CD4-positive, alpha-beta T cell treated with Interleukin-10 for 1 hour (primary cell): ENCODE data around the gene ACSS1.

Source experiments
- DNase-seq: peaks from one replicate; pipeline ENCODE4 v3.0.0-alpha.2; 2020

ACSS1 gene

DNA sequence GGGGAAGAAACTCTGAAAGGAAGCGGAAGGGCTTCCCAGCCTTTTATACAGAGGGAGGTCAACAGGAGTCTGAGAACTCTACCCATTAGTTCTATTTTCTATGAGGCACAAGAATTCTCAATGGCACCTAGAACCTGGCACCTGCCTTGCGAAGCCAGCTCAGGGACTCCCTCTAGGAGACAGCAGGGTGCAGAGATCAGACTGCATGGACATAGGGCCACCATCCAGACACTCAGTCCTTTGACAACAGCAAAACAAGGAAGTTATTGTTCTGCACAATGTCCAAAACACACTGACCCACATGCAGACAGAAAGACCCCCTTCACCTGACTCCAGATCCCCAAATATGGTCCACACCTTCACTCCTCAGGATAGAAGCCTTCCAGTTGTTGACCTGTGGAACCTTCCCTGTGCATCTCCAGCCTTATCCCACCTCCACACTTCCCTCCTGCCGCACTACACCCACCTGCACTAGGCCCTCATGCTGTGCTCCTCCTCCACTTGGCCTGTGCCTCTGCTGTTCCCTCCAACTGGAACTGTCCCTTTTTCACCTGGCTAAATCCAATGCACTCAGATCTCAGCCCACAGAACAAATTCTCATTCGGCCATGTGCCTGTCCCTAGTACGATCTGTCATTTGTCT, 27.8 kb downstream of the ACSS1 start:
- DNase-seq = no peak

GRCh38 chr20:25025986-25026605, 31.8 kb downstream of the ACSS1 start:
- no peak for DNase-seq

- DNase-seq = no peak
Measured at GRCh38 chr20:25025091-25025861, 32.7 kb downstream of the ACSS1 start.

- DNase-seq = no peak
Measured at GRCh38 chr20:25024171-25024570, 33.8 kb downstream of the ACSS1 start.

DNA sequence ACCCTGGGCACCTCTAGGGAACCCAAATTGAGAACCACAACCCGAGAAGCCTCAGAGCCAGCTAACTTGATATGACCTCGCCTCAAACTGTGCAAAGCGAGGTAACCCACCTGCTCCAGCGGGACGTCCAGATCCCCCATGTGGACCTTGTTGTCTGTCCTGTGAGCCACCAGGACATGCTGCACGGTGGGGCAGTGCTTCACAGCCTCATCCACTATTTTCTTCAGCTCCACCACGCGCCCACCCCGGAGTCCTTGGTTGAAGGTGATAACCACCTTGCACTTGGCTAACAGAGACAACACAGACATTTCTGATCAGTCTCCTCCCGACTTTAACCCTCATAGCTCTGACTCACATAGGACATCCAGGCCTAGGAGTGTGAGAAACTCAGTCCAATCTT, 34.6 kb downstream of the ACSS1 start:
- DNase-seq = no peak

DNA sequence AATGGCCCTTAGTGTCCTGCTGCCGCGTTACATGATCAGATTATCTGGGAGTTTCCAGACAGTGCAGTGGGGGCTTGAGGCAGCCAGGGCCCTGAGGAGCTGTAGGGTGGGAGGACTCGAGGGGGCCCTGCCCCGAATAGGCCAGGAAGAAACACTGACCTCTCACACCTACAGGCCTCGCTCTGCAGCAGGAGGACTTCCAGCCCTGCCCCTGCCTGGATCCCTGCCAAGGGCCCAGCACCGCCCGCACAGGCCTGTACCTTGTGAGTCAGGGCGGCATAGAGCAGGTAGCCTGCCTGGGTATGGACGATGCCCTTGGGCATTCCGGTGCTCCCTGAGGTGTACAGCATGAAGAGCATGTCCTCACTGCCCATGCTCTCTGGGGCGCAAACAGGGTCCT, 35.3 kb downstream of the ACSS1 start:
- DNase-seq = no peak

- no peak for DNase-seq
Measured at GRCh38 chr20:25021336-25021735, 36.6 kb downstream of the ACSS1 start.

- DNase-seq = no peak
Measured at GRCh38 chr20:25020901-25021301, 37.0 kb downstream of the ACSS1 start.

- no peak for DNase-seq
Measured at GRCh38 chr20:25020345-25020744, 37.6 kb downstream of the ACSS1 start.

DNA sequence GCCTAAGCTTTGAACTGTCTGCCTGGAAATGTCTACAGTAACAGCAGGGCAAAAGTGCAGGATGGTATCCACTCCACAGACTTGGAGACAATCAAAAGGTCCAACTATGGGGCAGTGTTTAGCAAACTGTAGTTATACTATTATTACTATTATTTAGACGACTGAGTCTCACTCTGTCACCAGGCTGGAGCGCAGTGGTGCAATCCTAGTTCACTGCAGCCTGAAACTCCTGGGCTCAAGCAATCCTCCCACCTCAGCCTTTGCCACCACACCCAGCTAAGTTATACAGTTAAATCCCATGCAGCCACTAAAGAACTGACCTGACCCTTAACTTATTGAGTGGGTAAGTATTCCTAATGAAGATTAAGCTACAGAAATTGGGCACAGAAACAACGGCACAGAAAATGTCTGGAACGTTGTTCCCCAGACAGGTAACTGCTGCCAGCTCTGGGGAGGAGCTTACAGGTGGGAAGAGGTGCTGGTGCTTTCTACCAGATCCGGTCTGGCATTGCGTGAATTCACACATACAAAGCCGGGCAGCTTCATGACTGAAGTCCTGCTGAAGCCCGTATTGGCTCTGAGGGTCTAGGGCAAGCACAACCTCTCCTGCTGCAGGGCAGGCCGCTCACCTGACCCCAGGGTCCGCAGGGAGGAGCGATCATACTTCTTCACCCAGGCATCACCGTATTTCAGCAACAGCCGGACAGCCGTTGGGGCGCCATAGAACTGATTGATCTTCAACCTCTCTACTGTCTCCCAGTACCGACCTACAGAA, 38.4 kb downstream of the ACSS1 start:
- no peak for DNase-seq

GRCh38 chr20:25018841-25019240, 39.1 kb downstream of the ACSS1 start:
- DNase-seq = no peak

GRCh38 chr20:25018425-25018824, 39.5 kb downstream of the ACSS1 start:
- no peak for DNase-seq

- DNase-seq = no peak
Measured at GRCh38 chr20:25017257-25017803, 40.6 kb downstream of the ACSS1 start.

DNA sequence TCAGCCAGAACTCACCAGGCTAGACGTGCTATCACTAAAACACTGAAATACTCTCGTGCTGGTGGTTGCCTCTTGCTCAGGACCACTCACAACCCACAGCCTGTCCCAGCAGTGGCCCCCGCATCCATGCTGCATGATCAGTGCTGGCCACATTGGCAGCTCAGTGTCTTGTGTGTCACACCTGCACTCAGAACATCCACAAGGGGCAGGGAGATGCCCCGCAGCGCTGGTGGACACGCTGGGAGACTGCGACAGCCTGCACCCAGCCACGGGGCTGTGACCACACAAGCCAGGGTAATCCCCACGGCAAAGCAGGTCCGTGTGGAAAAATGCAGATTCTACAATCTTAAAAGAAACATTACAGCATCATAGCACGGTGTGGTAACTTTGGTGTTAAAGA, 41.5 kb downstream of the ACSS1 start:
- DNase-seq = no peak

DNA sequence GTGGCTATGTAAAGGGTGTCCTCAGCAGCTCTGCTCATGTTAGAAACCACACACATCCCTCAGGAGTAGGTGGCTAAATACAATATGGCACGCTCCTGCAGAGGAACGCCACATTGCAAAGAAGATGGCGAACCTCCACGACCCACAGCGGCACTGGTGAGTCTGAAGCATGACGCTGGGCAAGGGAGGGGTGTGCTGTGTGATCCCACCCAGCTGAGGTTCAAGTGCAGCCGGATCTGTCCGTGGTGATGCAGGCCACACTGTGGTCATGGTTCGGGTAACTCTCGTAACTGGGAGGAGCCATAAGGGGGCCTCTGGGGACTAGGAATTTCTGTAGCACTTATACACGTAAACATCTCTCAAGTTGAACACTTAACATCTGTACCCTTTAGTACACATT, 42.0 kb downstream of the ACSS1 start:
- DNase-seq = no peak

DNA sequence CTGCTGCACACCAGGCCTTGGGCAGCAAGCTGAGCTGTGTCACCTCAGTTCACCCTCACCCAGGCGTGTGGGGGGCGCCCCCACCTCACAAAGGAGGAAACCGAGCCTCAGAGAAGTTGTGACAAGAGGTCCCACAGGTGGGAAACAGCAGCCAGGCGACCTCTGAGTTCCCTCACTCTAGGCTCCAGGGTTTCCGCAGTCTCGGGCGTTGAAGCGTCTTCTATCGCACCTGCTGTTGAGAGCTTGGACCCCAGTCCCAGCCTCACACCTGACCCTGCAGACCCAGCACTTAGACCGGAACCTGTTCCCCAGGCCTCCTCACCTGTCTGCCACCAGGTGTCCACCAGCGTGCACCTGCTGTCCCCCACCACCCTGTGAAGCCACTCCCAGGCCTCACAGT, 43.1 kb downstream of the ACSS1 start:
- no peak for DNase-seq

GRCh38 chr20:25013478-25014380, 44.2 kb downstream of the ACSS1 start:
- no peak for DNase-seq

GRCh38 chr20:25012616-25013189, 45.2 kb downstream of the ACSS1 start:
- no peak for DNase-seq

DNA sequence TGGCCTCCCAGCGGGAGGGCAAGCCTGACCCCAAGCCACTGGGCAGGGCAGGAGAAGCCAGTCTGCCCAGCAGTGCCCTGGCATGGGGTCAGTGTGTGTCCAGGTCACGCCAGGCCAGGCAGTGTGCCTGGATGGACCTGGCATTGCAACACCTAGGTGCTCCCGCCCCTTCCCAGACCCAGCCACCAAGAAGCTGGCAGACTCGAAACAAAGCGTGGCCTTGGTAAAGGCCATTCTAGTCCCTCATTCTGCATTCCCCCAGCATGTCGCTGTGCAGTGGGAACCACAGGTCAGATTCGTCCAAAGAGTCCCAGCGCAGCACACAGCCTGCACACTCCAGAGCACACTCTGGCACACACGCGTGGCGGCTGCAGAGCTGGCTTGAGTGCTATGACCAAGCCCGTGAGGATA, 46.1 kb downstream of the ACSS1 start:
- DNase-seq = no peak

DNA sequence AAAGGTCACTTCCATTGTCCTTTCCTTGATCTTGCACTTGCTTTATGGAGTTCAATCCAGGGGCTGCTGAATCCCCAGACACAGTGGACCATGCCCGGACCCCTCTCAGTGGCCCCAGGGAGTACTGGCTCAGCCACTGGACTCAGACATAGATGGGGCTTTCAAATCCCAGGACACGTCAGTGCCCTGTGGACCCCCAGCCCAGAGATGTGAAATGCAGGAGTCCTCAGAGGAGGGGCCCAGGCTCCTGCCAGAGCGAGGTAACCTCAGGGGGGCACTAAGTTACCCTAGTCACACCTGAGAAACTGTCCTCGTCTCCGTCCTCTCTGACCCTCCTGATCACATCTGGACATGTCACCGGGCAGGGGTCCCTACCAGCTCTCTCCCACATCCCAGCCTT, 46.7 kb downstream of the ACSS1 start:
- DNase-seq = no peak
